ENCODE data around the gene PRR18. TPM values are rescaled to one million over a fixed set of nuclear protein-coding genes. Genes with fewer than 3 reads are reported as not detected.

PRR18 gene
- total RNA-seq, 3 donors from 2014 or later (not counting 1 experiment from before 2014, with no cell fraction given): not detected

- DNase-seq (no peak), ATAC-seq (no peak)
- Histone ChIP-seq H3K4me1 (ENCODE audit: control insufficient read depth, insufficient read depth, low read length) (peaks cover 2% of the 10 kb centered on the region), H3K27me3 (ENCODE audit: control insufficient read depth, insufficient read depth, low read length) (no peaks in the 10 kb centered on the region), H3K36me3 (ENCODE audit: control insufficient read depth, insufficient read depth, low read length) (no peaks in the 10 kb centered on the region), H3K9me3 (ENCODE audit: control insufficient read depth, insufficient read depth, low read length) (no peaks in the 10 kb centered on the region), H3K4me3 (ENCODE audit: low read length) (no peak overlapping the region), H3K27ac (ENCODE audit: low read length) (no peak overlapping the region)
- peaks cover 27 to 31% of the 10 kb centered on the region in 2 donors for H3K27me3 Mint-ChIP-seq (ENCODE audit: low read depth in 2 of 2)
- 82% methylated on average over 7 of the region's 11 CpGs for WGBS (ENCODE audit: insufficient coverage)
- no peak overlapping the region for H3K27ac Mint-ChIP-seq
- H3K9me3 Mint-ChIP-seq: no peaks in the 10 kb centered on the region
- no peak overlapping the region for H3K4me3 Mint-ChIP-seq
- peaks cover 8 to 9% of the 10 kb centered on the region in 2 donors for H3K4me1 Mint-ChIP-seq
- H3K36me3 Mint-ChIP-seq: no peaks in the 10 kb centered on the region
- intact Hi-C loops (cut with micrococcal nuclease): loop anchor here (5.0 to 10.0 kb wide), 2 partner anchors 41 to 207 kb away; no protein-coding TSS in a partner anchor
- no peak for TF ChIP-seq CTCF (IDR thresholded peaks at IDR 0.05)
Measured at GRCh38 chr6:166277892-166278578, 30.2 kb downstream of the PRR18 start.

GRCh38 chr6:166277018-166277417 is 31.2 kb downstream of the PRR18 start:
- no peak overlapping the region for H3K27ac ChIP-seq (ENCODE audit: low read length)
- no peak for DNase-seq
- Mint-ChIP-seq H3K27me3 (ENCODE audit: low read depth in 2 of 2) (peaks cover 19 to 25% of the 10 kb centered on the region in 2 donors), H3K36me3 (no peaks in the 10 kb centered on the region), H3K4me1 (peaks cover 8 to 9% of the 10 kb centered on the region in 2 donors), H3K27ac (no peak overlapping the region), H3K4me3 (no peak overlapping the region), H3K9me3 (no peaks in the 10 kb centered on the region)
- no peaks in the 10 kb centered on the region for H3K27me3 ChIP-seq (ENCODE audit: control insufficient read depth, insufficient read depth, low read length)
- H3K4me3 ChIP-seq (ENCODE audit: low read length): no peak overlapping the region
- no peak for TF ChIP-seq CTCF (IDR thresholded peaks at IDR 0.05)
- no peaks in the 10 kb centered on the region for H3K9me3 ChIP-seq (ENCODE audit: control insufficient read depth, insufficient read depth, low read length)
- intact Hi-C loops (cut with micrococcal nuclease): loop anchor here (5.0 to 10.0 kb wide), 2 partner anchors 40 to 208 kb away; no protein-coding TSS in a partner anchor
- H3K36me3 ChIP-seq (ENCODE audit: control insufficient read depth, insufficient read depth, low read length): no peaks in the 10 kb centered on the region
- 88% methylated on average over 11 of the region's 11 CpGs for WGBS (ENCODE audit: insufficient coverage)
- ATAC-seq: no peak
- peaks cover 2% of the 10 kb centered on the region for H3K4me1 ChIP-seq (ENCODE audit: control insufficient read depth, insufficient read depth, low read length)

GRCh38 chr6:166275714-166276166 is 32.5 kb downstream of the PRR18 start:
- intact Hi-C loops (cut with micrococcal nuclease): loop anchor here (1.0 to 10.0 kb wide), 4 partner anchors 38 to 209 kb away; no protein-coding TSS in a partner anchor
- H3K9me3 Mint-ChIP-seq: no peaks in the 10 kb centered on the region
- H3K4me3 Mint-ChIP-seq: peak overlapping the region; percentile 42
- peak overlapping the region in 1 of 2 donors; percentile 47 for H3K27ac Mint-ChIP-seq
- ATAC-seq: peak; percentile 89 to 99 (median 98)
- WGBS (ENCODE audit: insufficient coverage): 3% methylated on average over 21 of the region's 21 CpGs
- TF ChIP-seq CTCF (IDR thresholded peaks at IDR 0.05): peak; percentile 99
- DNase-seq: peak; percentile 80 to 83
- H3K27me3 Mint-ChIP-seq (ENCODE audit: low read depth in 2 of 2): peaks cover 9 to 22% of the 10 kb centered on the region in 2 donors
- H3K4me1 Mint-ChIP-seq: peaks cover 8 to 9% of the 10 kb centered on the region in 2 donors
- Histone ChIP-seq H3K36me3 (ENCODE audit: control insufficient read depth, insufficient read depth, low read length) (no peaks in the 10 kb centered on the region), H3K27me3 (ENCODE audit: control insufficient read depth, insufficient read depth, low read length) (no peaks in the 10 kb centered on the region), H3K9me3 (ENCODE audit: control insufficient read depth, insufficient read depth, low read length) (no peaks in the 10 kb centered on the region), H3K4me3 (ENCODE audit: low read length) (no peak overlapping the region), H3K27ac (ENCODE audit: low read length) (no peak overlapping the region), H3K4me1 (ENCODE audit: control insufficient read depth, insufficient read depth, low read length) (peaks cover 2% of the 10 kb centered on the region)
- no peaks in the 10 kb centered on the region for H3K36me3 Mint-ChIP-seq
